Tibial artery (tissue), 4 donors: ENCODE data around the gene MON2.

ENCODE experiments used
- DNase-seq, 2 donors: peaks; one replicate each; pipeline ENCODE4 v3.0.0-alpha.2; 2019
- H3K27ac ChIP-seq, 2 donors: fragments of 200-600 bp; sonication (generic) in 1 of 2; 1 replicate in 1 of 2; 2 replicates in 1 of 2; pipeline ENCODE4 v1.5.1; 2018 to 2019; ENCODE audit warnings: mild to moderate bottlenecking in 1 of 2
- H3K27me3 ChIP-seq, 2 donors: fragments of 200-600 bp; sonication (generic) in 1 of 2; one replicate each; pipeline versions ENCODE4 v1.5.1 to v1.6.0; 2016 to 2019
- H3K36me3 ChIP-seq, 3 donors: fragments of 200-600 bp; sonication (generic) in 2 of 3; one replicate each; pipeline ENCODE4 v1.5.1; 2016 to 2019; ENCODE audit warnings: mild to moderate bottlenecking in 2 of 3
- H3K4me1 ChIP-seq, 4 donors: fragments of 200-600 bp; sonication (generic) in 2 of 4; 1 replicate in 3 of 4; 2 replicates in 1 of 4; pipeline ENCODE4 v1.5.1; 2016 to 2019
- H3K4me3 ChIP-seq, 2 donors: fragments of 200-600 bp; sonication (generic) in 1 of 2; 1 replicate in 1 of 2; 2 replicates in 1 of 2; pipeline ENCODE4 v1.5.1; 2018 to 2019; ENCODE audit warnings: mild to moderate bottlenecking in 2 of 2
- H3K9me3 ChIP-seq, 3 donors: fragments of 200-600 bp; sonication (generic) in 1 of 3; one replicate each; pipeline ENCODE4 v1.5.1; 2016 to 2019
- intact Hi-C: fragments of 100-400 bp; cut with DNase I; formaldehyde crosslinking; loops from one replicate; pipeline ENCODE4 v1.15.0; 2023; ENCODE audit warnings: low total_unique reads
- TF ChIP-seq, protein P1 (sequence below), 2 experiments: fragments of 200-600 bp in 1 of 2; fragments of 450-650 bp in 1 of 2; IDR thresholded peaks; one replicate each; pipeline ENCODE4 v1.5.1; 2017 to 2019; ENCODE audit warnings: antibody characterized with exemption in 2 of 2, mild to moderate bottlenecking in 1 of 2, moderate library complexity in 1 of 2

Gene MON2

GRCh38 chr12:62581288-62582064 lies 114.8 kb downstream of the MON2 start:
- Histone ChIP-seq H3K4me1 (no peaks in the 10 kb centered on the region), H3K9me3 (no peaks in the 10 kb centered on the region), H3K4me3 (no peak overlapping the region), H3K36me3 (peaks cover 0 to 7% (median 0%) of the 10 kb centered on the region in 3 donors), H3K27ac (no peak overlapping the region), H3K27me3 (no peaks in the 10 kb centered on the region)
- DNase-seq = no peak
- intact Hi-C loops = loop anchor here (5.0 kb wide), 1 partner anchor 211 kb away; no protein-coding TSS in a partner anchor
- TF ChIP-seq, protein P1, sequence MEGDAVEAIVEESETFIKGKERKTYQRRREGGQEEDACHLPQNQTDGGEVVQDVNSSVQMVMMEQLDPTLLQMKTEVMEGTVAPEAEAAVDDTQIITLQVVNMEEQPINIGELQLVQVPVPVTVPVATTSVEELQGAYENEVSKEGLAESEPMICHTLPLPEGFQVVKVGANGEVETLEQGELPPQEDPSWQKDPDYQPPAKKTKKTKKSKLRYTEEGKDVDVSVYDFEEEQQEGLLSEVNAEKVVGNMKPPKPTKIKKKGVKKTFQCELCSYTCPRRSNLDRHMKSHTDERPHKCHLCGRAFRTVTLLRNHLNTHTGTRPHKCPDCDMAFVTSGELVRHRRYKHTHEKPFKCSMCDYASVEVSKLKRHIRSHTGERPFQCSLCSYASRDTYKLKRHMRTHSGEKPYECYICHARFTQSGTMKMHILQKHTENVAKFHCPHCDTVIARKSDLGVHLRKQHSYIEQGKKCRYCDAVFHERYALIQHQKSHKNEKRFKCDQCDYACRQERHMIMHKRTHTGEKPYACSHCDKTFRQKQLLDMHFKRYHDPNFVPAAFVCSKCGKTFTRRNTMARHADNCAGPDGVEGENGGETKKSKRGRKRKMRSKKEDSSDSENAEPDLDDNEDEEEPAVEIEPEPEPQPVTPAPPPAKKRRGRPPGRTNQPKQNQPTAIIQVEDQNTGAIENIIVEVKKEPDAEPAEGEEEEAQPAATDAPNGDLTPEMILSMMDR (IDR thresholded peaks at IDR 0.05) = peak; percentile 65 to 77

- intact Hi-C loops = loop anchor here (5.0 kb wide), 1 partner anchor 210 kb away; no protein-coding TSS in a partner anchor
- no peaks in the 10 kb centered on the region for H3K4me1 ChIP-seq
- TF ChIP-seq, protein P1 (IDR thresholded peaks at IDR 0.05) = no peak
Measured at GRCh38 chr12:62582065-62582366, 115.4 kb downstream of the MON2 start.

GRCh38 chr12:62584619-62585018 lies 118.0 kb downstream of the MON2 start:
- peaks cover 0 to 19% (median 0%) of the 10 kb centered on the region in 3 donors for H3K36me3 ChIP-seq
- H3K9me3 ChIP-seq = no peaks in the 10 kb centered on the region
- no peak for DNase-seq
- H3K27me3 ChIP-seq = no peaks in the 10 kb centered on the region
- intact Hi-C loops = loop anchor here (5.0 kb wide), 1 partner anchor 208 kb away; no protein-coding TSS in a partner anchor
- no peak overlapping the region for H3K4me3 ChIP-seq
- H3K27ac ChIP-seq = no peak overlapping the region
- TF ChIP-seq, protein P1 (IDR thresholded peaks at IDR 0.05) = no peak
- no peaks in the 10 kb centered on the region for H3K4me1 ChIP-seq

More at GRCh38 chr12:62582065-62582366, 115.4 kb downstream of the MON2 start:
- no peaks in the 10 kb centered on the region for H3K27me3 ChIP-seq
- H3K4me3 ChIP-seq = no peak overlapping the region
- no peak overlapping the region for H3K27ac ChIP-seq
- peaks cover 0 to 7% (median 0%) of the 10 kb centered on the region in 3 donors for H3K36me3 ChIP-seq
- DNase-seq = no peak
- H3K9me3 ChIP-seq = no peaks in the 10 kb centered on the region

- TF ChIP-seq, protein P1 (IDR thresholded peaks at IDR 0.05) = no peak
- Histone ChIP-seq H3K27ac (no peak overlapping the region), H3K4me1 (no peaks in the 10 kb centered on the region), H3K4me3 (no peak overlapping the region), H3K27me3 (no peaks in the 10 kb centered on the region), H3K36me3 (peaks cover 0 to 19% (median 4%) of the 10 kb centered on the region in 3 donors), H3K9me3 (no peaks in the 10 kb centered on the region)
- intact Hi-C loops = no loop called here
- DNase-seq = no peak
Measured at GRCh38 chr12:62586850-62587249, 120.2 kb downstream of the MON2 start.

DNA sequence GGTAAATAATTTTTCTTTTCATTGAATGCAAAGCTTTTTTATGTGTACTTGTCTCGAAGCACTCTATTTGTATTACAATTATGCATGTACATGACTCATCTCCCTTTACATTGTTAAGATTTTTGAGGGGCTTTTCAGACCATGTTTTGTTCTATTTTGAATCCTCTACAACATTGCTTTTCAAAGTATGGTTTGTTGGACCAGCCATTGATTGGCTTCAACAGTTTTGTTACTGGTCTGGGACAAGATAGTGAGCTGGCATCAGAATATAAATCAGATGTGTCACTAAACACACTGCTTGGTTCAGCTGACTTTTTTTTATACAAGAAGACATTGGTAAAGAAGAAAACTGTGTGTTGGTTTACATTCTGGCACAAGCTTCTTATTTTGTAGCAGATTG lies 122.3 kb downstream of the MON2 start:
- no peak for DNase-seq
- no peak overlapping the region for H3K27ac ChIP-seq
- no peaks in the 10 kb centered on the region for H3K4me1 ChIP-seq
- H3K4me3 ChIP-seq = no peak overlapping the region
- H3K36me3 ChIP-seq = peaks cover 4 to 24% (median 10%) of the 10 kb centered on the region in 3 donors
- H3K9me3 ChIP-seq = no peaks in the 10 kb centered on the region
- intact Hi-C loops = no loop called here
- TF ChIP-seq, protein P1 (IDR thresholded peaks at IDR 0.05) = no peak
- H3K27me3 ChIP-seq = no peaks in the 10 kb centered on the region
